ENCODE measurements around the gene HECW1.

- TF ChIP-seq, protein P1, sequence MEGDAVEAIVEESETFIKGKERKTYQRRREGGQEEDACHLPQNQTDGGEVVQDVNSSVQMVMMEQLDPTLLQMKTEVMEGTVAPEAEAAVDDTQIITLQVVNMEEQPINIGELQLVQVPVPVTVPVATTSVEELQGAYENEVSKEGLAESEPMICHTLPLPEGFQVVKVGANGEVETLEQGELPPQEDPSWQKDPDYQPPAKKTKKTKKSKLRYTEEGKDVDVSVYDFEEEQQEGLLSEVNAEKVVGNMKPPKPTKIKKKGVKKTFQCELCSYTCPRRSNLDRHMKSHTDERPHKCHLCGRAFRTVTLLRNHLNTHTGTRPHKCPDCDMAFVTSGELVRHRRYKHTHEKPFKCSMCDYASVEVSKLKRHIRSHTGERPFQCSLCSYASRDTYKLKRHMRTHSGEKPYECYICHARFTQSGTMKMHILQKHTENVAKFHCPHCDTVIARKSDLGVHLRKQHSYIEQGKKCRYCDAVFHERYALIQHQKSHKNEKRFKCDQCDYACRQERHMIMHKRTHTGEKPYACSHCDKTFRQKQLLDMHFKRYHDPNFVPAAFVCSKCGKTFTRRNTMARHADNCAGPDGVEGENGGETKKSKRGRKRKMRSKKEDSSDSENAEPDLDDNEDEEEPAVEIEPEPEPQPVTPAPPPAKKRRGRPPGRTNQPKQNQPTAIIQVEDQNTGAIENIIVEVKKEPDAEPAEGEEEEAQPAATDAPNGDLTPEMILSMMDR (IDR thresholded peaks at IDR 0.05), result no peak
- TF ChIP-seq EZH2phosphoT487 (IDR thresholded peaks at IDR 0.05), result no peak
Observed at GRCh38 chr7:43217055-43217454, 104.6 kb downstream of the HECW1 start.

Data from neural progenitor cell (in vitro differentiated cells).